NCI-H2227 treated with DMSO at 0.1 percent for 48 hours (cell line): Measurements from ENCODE around the gene KMT2B.

Experiments
- DNase-seq: peaks from one replicate; lab custom pipeline; 2025; lab: John Stamatoyannopoulos, UW

The KMT2B gene

DNA sequence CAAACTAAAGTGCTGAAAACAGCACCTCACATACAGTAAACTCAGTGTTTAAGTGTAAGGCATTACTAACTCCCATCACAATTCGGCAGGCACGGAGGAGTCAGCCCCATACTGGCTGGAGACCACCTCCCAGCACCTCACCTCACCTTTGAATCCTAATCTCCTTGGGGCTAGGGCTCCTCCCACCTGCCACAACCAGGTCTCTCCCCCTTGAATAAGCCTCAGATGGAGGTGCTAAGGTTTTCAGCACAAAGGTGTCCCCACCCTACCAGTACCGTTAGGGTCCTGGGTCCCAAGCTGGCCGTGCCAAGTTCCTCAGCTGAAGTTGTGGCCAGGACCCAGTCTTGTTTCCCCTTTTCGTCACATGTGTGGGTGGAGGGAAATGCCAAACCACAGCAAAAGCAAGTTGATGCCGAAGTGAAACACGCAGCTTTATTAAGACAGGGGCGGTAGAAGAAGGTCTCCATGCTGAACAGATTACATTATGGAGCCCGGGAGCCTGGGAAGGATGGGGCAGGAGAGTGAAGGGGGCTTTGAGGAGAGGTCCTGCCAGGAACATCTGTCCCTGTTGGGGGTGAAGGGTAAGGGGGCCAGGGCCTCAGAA lies 24.4 kb downstream of the KMT2B start, which contains the start of gene IGFLR1:
IGFLR1 (minus strand) TSS at position 332 of the 604 bp plus-strand sequence. CDS start 1,272 bp downstream, outside the sequence.
- no peak for DNase-seq

DNA sequence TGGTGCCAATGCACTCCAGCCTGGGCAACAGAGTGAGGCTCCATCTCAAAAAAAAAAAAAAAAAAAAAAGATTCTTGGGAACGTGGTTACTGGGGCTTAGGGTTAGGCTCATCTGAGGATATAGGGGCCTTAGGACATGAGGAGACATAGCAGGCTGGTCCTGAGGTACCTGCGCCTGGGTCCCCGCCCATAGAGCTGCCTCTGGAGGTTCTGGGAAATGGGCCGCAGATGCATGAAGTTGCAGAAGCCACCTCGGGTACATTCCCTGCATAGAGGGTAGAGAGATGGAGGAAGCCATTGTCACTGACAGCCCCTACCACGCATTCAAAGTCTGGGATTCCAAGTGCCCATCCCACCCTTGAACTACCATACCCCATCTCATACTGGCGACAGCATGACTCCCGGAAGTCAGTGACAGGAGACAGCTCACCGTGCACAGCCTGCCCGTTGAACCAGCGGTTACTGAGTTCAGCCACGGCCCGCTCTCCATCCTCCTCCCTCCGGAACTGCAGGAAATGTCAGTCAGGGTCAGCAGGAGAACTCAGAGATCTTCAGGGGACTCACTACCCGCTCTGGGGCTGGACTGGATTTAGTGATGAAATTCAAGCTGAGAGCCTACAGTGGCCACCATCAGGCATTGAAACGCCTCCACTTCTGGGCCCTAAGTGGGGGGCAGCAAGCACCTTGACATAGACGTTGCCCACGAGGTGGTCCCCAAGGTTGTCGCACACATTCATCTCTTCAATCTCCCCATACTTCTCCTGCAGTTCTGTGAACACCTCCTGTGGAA lies 26.0 kb downstream of the KMT2B start:
- no peak for DNase-seq

DNA sequence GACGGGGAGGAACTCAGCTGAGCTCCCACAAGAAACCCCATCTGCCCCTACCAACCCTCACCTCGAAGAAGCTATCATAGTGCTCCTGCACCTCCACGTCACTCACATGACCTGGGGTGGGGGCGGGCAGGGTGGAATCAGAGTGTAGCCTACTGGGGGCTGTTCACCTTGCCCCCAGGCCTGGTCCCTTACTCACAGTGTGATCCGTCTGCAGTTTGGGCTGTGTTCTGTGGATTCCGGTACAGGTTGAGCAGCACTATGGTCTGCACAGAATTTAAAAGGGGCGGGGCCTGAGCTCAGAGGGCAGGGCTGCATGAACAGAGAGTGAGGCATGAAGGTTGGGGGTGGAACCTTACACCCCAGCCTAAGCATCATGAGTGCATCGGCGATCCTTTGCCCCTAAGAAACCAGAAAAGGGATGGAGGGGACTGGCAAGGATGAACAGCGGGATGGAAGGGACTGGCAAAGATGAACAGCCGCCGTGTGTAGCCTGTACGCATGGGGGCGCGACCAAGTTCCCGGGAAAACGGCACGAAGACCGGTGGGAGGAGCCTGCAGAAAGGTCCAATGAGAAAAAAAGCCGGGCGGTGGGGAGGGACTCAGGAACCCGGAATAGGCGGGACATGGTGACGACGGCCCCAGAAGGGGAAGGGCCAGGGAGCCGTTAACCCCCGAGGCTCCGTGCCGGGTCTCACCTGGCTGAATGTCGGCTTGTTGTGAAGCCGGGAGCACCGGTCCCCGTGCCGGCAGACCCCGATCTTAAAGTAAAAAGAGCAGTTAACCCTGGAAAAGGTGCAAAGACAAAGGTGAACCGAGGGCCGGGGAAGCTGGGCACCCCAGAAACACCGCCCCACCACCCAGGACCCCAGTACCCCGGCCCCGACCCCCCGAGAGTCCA lies 26.9 kb downstream of the KMT2B start:
- peak; percentile 100 for DNase-seq

DNA sequence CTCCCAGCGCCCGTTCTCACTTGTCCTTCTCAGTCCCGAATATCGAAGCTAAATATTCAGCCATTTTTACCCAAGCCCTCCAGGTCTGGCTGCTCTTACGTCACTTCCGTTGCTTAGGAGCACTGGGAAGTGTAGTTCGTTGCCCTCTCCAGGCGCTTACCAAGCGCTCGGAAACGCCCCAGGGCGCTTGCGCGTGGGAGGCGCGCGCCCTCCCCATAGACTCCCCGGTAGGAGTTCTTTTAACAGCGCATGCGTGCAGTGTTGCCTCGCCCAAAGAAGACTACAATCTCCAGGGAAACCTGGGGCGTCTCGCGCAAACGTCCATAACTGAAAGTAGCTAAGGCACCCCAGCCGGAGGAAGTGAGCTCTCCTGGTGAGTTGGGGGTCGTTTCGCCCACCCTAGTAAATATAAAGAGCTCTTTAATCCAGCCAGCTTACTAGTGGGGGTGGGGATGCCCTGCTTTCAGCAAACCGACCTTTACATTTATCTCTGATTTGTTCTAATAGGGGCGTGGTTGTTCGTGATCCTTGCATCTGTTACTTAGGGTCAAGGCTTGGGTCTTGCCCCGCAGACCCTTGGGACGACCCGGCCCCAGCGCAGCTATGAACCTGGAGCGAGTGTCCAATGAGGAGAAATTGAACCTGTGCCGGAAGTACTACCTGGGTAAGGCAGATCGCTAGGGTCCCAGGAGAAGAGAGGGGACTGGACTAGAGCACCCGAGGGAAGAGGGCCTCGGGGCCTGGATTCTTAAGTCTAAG lies 27.7 kb downstream of the KMT2B start, which contains the start of the genes PSENEN and U2AF1L4:
PSENEN (plus strand) TSS at position 324 of the 759 bp plus-strand sequence; CDS start at position 604, 280 bp downstream.
U2AF1L4 (minus strand) TSS at position 91 of the 759 bp plus-strand sequence; CDS start at position 64, 27 bp downstream.
- peak; percentile 100 for DNase-seq

DNA sequence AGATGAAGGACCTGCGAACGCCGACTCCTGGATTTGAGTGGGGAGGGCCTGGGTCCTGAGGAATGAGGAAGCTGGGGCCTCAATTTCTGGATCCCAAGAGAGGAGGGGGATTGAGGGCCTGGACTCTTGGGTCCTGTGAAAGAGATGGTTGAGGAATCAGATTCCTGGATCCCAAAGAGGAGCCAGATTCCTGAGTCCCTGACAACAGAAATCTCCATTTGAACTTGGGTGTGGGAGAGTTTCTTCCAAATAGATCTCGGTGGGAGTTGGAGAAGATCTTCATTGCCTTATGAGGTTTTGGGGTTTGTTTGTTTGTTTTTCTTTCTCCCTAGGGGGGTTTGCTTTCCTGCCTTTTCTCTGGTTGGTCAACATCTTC lies 28.3 kb downstream of the KMT2B start:
- no peak for DNase-seq

DNA sequence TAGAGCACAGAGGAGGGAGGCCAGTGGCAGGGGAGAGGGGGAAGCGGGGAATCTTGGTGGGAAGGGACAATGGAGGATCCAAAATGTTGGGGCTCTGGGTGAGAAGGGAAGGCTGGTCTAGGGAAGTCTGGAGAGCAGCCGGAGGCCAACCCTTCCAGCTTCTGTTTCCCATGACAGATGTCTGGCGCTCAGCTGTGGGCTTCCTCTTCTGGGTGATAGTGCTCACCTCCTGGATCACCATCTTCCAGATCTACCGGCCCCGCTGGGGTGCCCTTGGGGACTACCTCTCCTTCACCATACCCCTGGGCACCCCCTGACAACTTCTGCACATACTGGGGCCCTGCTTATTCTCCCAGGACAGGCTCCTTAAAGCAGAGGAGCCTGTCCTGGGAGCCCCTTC lies 28.7 kb downstream of the KMT2B start:
- DNase-seq: no peak

DNA sequence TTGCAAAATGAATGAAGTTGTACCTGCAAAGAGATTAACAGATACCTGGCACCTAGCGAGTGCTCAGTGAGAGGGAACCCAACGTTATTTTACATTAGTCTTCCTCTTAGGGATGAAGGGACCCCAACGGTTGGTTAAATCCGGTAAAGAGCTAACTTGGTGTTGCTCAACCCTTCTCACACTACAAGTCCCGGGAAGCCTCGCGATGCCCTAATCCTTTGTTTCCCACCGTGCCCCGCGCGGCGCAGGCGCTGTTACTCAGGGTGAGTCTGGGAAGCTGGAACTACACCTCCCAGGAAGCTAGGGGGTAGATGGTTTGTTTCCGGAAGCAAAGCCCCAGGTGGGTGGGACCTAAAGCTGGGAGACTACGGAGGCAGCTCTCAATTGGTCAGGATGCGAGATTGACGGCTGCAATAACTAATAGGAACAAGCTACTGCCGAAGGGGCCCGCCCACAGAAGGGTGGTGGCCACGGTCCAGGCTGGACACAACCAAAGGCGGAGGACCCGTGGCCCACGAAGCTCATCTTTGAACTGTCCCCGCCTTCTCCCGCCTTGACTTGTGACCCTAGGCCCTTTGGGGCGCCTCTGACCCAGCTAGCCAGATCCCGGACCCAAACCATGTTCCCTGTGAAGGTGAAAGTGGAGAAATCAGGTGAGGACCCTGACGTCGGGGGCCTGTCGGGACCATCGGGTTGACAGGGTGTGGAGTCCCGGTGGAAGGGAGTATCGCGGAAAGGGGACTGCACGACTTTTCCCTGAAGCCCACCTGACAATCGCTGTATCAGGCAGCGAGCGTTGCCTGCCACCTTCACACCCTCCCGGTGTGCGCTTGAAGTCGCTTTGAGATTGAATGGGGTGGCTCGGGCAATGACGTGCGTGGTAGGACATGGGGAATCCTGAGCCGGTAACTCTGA lies 30.6 kb downstream of the KMT2B start, which contains the start of gene LIN37:
LIN37 (plus strand) TSS at position 471 of the 915 bp plus-strand sequence; CDS start at position 620, 149 bp downstream.
- peak; percentile 100 for DNase-seq

DNA sequence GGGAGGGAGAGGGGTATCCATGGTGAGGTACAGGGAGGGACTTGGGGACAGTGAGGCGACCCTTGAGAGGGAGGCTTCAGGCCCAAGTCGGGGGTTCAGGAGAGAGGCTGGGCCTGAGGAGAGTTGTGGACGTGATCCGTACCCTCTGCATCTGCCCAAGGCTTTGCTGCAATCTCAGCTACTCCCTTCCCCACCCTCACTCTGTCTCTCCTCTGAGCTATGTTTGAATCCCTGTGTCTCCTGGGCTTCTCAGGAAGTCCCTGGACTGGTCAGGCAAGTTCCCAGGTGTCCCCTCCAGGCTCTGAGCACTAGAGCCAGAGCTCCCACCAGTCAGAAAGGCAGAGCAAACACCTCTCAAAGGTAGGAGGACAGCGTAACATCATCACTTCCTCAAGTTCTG lies 32.4 kb downstream of the KMT2B start:
- DNase-seq: no peak

DNA sequence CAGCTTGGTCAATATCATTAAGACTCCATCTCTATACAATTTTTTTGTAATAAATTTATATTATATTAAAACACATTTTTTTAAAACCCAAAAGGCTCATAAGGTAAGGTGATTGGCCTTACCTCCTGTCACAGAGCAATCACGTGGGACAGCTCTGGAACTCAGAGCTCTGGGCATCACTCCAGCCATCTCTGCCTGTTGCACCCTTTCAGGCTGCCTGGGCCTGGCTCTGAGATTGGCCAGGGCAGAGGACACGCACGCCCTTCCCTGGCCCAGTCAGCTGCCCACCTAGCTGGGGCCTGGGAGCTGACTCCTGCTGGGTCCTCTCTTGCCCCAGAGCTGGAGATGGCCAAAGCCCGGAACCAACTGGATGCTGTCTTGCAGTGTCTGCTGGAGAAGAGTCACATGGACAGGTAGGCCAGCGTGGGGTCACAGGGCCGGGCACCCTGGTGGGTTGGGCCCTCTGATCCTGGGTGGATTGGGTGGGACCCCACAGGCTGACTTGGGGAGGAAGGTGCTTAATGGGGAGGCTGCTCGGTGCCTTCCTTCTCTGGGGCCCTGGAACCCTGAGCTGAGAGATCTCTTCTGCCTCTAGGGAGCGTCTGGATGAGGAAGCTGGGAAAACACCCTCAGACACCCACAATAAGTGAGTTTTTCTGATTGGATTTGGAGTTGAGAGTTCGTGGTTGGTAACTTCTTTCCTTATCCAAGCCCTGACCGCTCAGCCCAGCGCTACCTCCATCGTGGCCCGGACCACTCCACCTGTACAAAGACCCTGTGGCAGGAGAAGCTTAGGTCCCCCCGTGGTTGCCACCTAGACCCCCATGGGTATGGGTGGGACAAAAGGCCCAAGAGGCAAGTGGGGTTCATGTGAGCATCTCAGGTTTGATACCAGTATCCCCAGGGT lies 34.3 kb downstream of the KMT2B start:
- DNase-seq: no peak

DNA sequence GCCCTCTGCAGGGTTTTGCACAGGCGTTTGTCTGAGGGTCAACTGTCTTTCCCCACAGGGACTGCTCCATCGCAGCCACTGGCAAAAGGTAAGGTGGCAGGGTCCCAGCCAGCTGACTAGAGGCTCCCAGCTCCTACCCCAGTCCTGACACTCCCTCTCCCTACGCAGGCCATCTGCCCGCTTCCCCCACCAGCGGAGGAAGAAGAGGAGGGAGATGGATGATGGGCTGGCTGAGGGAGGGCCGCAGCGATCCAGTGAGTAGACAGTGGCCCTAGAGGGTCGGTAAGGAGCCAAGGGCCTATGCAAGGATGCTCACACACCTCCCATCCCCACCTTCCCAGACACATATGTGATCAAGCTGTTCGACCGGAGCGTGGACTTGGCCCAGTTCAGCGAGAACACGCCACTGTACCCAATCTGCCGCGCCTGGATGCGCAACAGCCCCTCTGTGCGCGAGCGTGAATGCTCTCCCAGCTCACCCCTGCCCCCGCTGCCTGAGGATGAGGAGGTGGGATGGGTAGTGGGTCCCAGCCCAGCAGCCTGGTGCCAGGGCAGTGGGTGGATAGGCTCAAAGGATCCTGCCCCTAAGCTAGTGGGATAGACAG lies 35.0 kb downstream of the KMT2B start:
- no peak for DNase-seq

DNA sequence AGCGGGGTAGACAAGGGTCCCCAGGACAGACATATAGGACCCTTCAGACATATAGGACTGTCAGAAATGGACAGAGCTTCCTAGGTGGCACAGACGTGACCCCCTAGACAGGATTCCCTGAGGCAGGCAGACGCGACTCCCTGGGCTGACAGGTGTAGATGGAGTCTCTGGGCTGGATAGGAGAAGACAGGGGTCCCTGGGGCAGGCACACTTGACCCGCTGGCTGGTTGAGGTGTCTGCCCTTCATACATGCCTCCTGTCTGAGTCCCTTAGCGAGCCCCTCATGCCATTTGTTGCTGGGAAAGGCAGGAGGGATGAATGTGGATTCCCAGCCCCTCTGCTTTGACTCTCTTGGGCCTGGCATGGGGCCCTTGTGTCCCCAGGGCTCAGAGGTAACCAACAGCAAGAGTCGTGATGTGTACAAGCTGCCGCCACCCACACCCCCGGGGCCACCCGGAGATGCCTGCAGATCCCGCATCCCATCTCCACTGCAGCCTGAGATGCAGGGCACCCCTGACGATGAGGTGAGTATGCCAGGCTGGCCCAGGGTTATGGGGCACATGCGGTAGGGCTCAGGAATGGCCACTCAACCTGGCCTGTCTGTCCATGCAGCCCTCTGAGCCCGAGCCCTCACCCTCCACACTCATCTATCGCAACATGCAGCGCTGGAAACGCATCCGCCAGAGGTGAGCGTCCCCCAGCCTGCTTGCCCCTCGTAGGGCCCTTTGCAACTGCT lies 36.0 kb downstream of the KMT2B start:
- no peak for DNase-seq

DNA sequence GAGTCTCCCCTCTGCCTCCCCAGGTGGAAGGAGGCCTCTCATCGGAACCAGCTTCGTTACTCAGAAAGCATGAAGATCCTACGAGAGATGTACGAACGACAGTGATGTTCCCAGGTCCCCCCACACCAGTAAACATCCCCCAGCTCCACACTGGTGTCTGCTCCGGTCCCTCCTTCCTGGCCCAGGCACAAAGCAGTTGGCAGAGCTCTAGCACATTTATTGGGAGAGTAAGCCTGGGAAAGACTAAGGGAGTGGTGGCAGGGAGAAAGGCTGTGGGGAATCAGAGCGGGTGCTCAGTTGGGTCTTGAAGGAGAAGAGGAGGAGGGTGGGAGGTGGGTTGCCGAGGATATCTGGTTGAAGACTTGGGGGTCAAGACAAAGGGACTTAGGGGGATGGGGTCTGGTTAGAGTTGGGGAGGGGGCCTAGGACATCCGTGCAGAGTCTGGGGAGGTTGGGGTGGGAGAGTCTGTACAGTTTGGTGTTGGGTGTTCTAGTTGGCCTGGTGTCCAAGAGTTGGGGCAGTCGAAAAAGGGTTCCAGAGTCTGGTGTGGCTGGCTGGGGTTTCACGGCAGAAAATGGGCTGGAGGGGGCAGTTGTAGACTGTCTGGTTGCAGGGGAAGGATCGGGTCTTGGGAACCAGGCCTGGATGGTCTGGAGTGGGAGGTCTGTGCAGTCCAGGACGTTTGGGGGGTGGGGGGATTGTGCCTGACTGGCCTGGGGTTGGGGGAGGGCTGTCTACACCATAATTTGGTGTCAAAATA lies 36.7 kb downstream of the KMT2B start:
- DNase-seq: no peak

DNA sequence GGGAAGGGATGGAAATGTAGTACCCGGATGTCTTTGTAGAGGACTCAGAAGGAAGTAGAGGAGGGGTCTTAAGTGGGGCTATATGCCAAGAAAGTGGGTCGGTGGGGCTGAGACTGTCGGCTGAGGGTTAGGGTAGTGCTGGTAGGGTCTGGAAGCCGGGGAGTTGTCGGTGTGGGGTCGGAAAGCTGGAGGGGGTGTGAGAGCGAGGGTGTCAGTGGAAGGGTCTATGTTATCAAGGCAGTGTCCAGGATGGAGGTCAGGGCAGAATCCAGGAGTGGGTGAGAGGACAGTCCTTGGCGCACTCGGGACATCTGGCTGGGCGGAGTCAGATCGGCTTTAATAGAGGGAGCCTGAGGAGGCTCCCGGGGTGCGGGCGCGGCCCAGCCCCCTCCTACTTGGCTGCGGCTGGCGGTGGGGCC lies 37.3 kb downstream of the KMT2B start:
- DNase-seq: no peak

DNA sequence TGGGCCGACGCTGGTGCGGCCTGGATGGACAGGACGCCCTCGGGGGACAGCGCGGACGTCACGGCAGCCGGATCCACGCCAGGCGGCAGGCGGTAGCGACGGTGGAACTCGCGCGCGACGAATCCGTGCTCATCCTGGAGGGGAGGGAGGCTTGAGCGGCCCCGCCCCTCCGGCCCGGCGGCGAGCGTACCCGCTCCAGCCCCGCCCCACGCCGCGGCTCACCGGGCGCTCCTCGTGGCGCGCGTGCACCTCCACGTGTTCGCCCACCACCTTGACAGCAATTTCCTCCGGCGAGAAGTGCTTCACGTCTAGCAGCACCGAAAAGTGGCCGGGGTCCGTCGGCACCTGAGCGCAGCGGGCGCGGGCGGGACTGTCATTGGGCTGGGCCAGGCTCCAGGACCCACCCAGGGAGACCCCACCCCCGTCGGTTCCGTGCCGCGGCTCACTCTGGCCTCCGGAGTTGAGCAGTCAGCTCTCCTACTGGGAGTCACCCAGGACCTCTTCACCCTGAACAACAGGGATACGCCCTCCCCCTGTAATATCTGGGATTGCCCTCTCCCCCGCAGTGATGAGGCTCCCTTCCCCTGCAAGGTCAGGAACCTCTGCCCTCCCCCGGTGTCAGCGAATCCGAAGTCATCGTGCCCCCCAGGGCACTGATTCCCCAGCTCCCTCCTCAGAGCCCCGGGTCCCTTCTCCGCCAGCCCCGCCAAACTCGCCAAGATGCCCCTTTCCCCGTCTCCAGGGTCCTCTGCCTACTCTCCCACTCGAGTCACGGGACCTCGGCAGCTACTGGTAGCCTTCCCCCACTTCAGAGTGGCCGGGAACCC lies 38.0 kb downstream of the KMT2B start:
- DNase-seq: no peak

DNA sequence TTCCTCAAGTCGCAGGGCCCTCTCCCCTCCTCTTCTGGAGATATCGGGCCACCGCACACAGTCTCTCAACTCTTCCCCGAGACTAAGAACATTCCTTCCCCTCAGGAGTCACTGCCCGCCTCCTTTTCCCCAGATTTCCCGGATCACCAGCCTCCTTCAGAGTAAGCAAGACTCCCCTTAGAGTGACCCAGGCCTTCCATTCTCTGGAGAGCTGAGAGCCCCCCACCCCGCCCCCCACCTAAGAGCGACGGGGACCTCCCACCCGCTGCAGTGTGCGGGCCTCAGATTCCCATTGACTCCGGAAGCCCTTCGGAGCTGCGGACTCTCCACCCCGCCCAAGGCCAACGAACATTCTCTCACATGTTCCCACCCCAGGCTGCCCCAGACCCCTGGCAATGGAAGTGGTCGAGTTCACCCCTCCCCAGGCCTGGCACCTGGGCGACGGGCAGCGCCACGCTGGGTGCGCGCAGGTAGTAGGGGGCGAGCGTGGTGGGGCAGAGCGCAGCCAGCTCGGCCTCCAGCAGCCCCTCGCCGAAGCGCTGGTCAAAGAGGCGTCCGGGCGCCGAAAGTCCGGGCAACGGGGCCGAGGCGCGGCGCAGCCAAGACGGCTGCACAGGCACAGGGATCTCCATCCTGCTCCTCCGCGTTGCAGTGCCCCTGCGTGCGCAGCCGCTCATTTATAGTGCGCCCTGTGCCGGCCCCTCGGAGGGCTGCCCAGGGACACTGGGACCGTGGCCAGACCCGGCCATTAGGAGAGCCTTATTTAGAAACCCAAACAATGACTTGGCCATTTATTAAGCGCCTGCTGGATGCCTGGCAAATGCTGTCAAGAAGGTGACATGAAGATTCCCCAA lies 38.8 kb downstream of the KMT2B start, which contains the start of gene HSPB6:
HSPB6 (minus strand) TSS at position 653 of the 854 bp plus-strand sequence; CDS start at position 632, 21 bp downstream.
- no peak for DNase-seq
